Neural crest cell (in vitro differentiated cells): ENCODE measurements around the gene FIBIN. TPM values are rescaled to one million over a fixed set of nuclear protein-coding genes. Genes with fewer than 3 reads are reported as not detected.

Experiments used
- DNase-seq: peaks from one replicate; pipeline ENCODE4 v3.0.0; 2021; ENCODE audit warnings: low read depth, mixed read lengths, low spot score
- H3K27ac Mint-ChIP-seq: one replicate; pipeline ENCODE4 v1.8.0; 2021; ENCODE audit warnings: mild to moderate bottlenecking, mixed read lengths; ENCODE audit not compliant: unreplicated experiment
- H3K27me3 Mint-ChIP-seq: 2 replicates; pipeline ENCODE4 v1.8.0; 2021; ENCODE audit warnings: low read depth, mild to moderate bottlenecking, mixed read lengths
- H3K36me3 Mint-ChIP-seq: 2 replicates; pipeline ENCODE4 v1.8.0; 2021; ENCODE audit warnings: low read depth, mild to moderate bottlenecking, mixed read lengths
- H3K4me1 Mint-ChIP-seq: 2 replicates; pipeline ENCODE4 v1.8.0; 2021; ENCODE audit warnings: mixed read lengths
- H3K4me3 Mint-ChIP-seq: one replicate; pipeline ENCODE4 v1.8.0; 2021; ENCODE audit warnings: mild to moderate bottlenecking, mixed read lengths
- H3K9me3 Mint-ChIP-seq: 2 replicates; pipeline ENCODE4 v1.8.0; 2021; ENCODE audit warnings: mixed read lengths
- CTCF ChIP-seq: fragments of 200-600 bp; sonication (generic); conservative IDR thresholded peaks from 2 replicates; pipeline ENCODE4 v1.5.0; 2021; ENCODE audit warnings: antibody characterized with exemption, mild to moderate bottlenecking
- total RNA-seq: library from RNA; stranded (reverse); gene quantifications from 2 replicates; pipeline ENCODE4 v1.2.1, GENCODE V29; 2021

FIBIN gene
- total RNA-seq, 1 donor from 2014 or later, result 0.44 TPM

DNA sequence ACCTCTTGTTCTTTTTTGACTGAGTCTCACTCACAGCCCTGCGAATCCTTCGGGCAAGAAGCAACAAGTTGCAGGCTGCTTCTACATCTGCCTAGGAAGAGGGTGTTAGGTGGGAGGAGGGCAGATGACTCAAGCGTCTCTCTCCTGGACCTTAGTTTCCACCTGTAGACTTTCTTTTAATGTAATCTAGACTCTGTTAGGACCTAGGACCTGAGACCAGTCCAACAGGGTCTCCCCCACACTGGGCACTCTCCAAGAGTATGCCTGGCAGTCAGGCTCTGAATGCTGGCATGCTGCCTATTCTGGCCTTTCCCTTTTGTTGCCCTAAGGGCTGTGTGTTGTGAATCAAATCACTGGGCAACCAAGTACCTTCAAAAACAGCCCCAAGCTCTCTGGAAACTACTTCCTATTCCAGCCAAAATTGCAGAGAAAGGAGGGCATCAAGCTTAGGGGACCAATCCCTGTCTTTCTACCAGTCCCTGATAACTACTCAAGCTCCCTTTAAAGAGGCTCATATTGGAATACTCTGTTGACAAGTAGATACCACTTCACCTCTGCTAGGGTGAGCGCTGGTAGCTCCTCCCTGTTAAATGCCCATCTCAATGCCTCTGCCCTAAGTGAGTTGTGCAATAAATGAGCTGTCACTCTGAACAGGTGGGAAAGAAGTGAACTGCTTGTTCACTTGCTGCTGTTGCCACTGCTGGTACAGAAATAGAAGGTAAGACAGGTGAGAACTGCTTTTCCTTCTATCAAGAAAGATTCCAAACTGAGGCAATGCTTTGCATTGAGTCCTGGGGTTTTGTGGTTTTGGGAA, 46.6 kb downstream of the FIBIN start, which contains the start of gene BBOX1:
BBOX1 (plus strand) TSS at position 514 of the 814 bp plus-strand sequence. CDS start 14,616 bp downstream, outside the sequence.
- peak within 1 kb of the TSS; percentile 88 for H3K27ac Mint-ChIP-seq
- peaks cover 26% of the 10 kb centered on the region for H3K36me3 Mint-ChIP-seq
- no peak within 1 kb of the TSS for H3K4me3 Mint-ChIP-seq
- peaks cover 16% of the 10 kb centered on the region for H3K9me3 Mint-ChIP-seq
- no peak for TF ChIP-seq CTCF
- H3K27me3 Mint-ChIP-seq, result no peaks in the 10 kb centered on the region
- DNase-seq, result no peak
- peaks cover 9% of the 10 kb centered on the region for H3K4me1 Mint-ChIP-seq

DNA sequence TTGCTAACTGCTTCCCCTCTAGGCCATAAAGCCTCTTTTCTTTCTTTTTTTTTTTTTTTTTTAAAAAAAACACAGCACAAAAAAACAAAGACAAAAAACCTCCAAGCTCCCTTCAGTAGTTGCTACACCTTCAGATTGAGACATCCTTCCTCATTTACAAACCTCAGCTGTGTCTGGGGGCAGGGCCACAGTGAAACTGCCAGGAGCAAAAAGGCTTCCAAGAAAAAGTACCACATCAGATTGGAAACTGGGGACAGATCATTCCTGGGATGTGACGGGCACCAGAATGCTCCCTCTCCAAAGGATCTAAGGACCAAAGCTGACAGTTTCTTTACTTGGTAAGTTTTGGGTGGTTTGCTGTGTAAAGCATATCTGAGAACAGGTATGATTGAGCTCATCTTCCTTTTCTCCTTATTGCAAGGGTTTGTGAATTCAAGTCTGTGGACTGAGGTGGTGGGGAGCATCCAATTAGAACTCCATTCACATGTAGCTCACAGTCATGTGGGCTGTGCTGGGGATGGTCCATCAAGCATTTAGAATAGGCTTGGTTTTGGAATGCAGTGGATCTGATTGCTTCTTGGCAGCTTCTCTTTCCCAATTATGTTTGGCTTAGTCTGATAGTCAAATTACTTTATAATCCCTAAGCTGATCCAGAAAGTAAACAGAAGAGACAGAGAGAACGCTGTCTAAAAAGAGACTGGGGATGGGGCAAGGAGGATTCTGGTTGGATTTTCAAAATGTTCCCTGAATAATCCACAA, 47.4 kb downstream of the FIBIN start:
- Mint-ChIP-seq H3K27me3 (no peaks in the 10 kb centered on the region), H3K9me3 (peaks cover 16% of the 10 kb centered on the region), H3K4me1 (peaks cover 9% of the 10 kb centered on the region), H3K27ac (no peak overlapping the region), H3K4me3 (no peak overlapping the region), H3K36me3 (peaks cover 26% of the 10 kb centered on the region)
- DNase-seq, result no peak
- no peak for TF ChIP-seq CTCF

Other genes starting within 250 kb of the FIBIN start
- not detected in 2 replicates for gene BBOX1, start 46.7 kb downstream of the FIBIN start, total RNA-seq